Fibroblast of skin of right quadriceps (primary cell): Measurements from ENCODE around the gene TMCC2.
"Not testable (repeated sequence)": the region's sequence is repeated elsewhere in the genome, so short reads cannot be mapped to it uniquely, and the experiment has no call there.

Source experiments
- DNase-seq: peaks from one replicate; pipeline ENCODE4 v3.0.0-alpha.2; 2013

The TMCC2 gene

DNA sequence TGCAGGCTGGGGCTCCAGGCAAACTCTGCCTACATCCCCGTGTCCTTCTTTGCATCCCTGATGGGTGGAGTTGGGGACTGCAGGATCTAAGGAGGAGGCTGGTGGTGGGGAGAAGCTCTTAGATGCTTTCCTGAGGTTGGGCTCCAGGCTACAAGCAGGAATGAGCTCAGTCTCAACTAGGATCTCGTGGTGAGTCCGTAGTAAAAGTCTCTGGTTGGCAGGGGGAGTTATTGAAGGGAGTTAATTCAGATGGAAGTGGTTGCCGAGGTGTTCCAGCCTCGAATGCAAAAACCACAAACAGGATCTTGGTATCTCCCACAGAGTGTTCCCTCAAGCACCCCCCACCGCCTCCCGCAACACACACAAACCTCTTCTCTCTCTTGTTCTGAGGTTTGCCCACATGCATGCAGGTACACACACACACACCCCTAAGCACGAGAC lies 35.0 kb downstream of the TMCC2 start:
- peak; percentile 57 for DNase-seq

DNA sequence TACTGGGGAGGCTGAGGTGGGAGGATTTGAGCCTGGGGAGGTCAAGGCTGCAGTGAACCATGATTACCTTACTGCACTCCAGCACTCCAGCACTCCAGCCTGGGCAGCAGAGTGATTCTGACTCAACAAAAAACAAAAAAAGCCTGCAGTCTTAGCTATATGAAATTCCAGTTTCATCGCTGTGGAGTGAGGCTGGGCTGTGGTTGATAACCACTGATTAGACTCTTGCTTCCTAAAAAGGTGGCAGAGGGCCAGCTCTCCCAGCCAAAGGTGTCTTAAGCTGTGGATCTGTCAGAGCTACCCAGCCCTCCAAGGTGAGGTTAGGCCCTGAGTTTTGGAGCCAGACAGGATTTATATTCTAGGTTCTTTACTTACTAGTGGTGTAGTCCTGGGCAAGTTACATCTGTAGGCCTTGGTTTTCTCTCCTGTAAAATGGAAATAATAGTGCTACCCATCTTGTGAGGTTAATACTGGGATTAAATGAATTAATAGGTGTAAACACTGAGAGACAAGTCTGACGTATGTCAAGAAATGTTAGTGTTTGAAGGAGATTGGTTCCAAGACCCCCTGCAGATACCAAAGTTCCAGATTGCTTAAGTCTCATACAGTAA lies 35.9 kb downstream of the TMCC2 start:
- DNase-seq, result peak; percentile 58

DNA sequence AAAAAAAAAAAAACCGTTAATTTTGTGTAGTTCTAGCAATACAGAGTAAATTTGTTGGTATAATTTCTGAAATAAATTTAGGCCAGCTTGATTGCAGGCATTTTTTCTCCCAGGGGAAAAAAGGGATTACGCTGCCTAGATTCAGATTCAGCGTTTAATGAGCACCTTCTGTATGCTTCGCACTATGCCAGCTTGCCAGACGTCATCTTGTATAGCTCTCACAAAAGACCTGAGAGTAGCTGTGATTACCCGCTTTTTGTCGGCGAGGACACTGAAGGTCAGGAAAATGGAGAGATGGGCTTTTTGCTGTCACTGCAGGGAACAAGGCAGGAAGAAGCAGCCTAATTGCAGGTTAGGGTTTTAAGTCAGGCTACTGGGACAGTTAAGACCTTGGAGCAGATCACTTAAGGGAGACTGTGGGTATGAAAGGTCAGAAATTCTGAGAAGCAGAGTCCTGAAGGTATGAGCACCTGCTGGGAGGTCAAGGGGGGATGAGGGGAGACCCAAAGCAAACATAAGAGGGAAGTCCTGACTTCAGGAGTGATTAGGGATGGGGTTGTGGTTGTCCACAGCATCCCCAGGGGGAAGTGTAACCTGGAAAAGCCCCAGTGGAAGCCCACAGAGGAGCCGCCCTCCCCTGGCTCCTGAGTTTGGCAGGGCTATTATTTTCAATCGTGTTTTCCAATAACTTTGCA lies 39.0 kb downstream of the TMCC2 start:
- DNase-seq, result no peak

DNA sequence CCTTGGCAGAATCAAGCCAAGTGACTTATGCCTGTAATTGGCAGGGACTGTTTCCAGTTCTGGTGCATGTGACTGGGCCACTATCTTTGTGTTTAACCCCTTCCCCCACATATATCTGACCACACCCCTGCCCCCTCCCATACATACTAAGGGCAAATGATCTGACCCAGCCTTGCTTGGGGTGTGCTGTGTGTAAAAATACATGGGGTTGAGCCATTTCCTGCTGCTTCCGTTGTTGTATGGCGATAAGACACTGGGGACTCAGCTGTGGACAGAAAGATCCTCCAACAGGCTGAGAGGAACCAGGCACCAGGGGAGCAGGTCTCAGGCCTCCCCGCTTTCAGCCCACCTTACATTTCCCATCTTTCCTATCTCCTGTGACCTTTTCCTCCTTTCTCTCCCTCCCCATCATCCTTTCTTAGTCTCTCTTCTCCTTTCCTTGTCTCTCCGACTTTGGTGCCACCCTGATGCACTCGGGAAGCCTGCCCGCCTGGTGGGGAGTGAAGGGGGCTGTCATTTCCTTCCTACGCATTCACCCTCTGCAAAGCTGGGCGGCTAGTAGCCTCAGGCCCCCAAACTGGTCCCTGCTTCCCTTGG lies 39.7 kb downstream of the TMCC2 start:
- no peak for DNase-seq

DNA sequence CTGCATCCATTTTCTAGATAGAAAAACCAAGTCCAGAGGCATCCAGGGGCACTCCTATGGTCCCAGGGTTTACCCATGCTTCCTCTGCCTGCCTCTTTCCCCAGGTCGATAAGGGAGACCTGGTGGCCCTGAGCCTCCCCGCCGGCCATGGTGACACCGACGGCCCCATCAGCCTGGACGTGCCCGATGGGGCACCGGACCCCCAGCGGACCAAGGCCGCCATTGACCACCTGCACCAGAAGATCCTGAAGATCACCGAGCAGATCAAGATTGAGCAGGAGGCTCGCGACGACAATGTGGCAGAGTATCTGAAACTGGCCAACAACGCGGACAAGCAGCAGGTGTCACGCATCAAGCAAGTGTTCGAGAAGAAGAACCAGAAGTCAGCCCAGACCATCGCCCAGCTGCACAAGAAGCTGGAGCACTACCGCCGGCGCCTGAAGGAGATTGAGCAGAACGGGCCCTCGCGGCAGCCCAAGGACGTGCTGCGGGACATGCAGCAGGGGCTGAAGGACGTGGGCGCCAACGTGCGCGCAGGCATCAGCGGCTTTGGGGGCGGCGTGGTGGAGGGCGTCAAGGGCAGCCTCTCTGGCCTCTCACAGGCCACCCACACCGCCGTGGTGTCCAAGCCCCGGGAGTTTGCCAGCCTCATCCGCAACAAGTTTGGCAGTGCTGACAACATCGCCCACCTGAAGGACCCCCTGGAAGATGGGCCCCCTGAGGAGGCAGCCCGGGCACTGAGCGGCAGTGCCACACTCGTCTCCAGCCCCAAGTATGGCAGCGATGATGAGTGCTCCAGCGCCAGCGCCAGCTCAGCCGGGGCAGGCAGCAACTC lies 41.3 kb downstream of the TMCC2 start:
- DNase-seq, result no peak

DNA sequence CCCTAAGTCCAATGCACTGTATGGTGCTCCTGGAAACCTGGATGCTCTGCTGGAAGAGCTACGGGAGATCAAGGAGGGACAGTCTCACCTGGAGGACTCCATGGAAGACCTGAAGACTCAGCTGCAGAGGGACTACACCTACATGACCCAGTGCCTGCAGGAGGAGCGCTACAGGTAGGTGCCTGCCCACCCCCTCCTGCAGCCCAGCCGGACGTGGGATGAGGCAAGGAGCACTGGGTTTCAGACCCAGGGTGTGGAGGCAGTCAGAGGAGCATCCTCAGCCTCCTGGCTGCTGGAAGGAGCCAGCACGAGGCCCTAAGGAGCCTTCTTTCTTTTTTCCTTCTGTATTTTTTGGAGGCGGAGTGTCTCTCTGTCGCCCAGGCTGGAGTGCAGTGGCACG lies 42.0 kb downstream of the TMCC2 start:
- no peak for DNase-seq

DNA sequence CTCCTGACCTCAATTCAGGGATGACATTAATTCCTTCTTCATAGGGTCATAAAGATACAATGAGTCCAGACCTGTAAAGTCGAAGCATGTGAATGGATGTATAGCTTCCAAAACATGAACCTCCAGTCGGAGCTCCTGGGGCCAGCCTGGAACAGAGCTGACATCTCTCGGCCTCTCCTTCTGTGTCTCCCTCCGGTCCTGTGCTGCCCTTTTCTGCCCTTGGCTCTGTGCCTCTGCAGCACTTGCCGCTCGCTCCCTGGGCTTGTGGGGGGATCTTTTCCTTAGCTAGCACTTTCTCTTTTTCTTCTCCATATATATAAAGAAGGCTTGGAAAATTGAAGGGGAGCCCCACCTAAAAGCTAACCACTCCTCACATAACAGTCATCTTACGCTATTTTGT lies 42.5 kb downstream of the TMCC2 start:
- no peak for DNase-seq

DNA sequence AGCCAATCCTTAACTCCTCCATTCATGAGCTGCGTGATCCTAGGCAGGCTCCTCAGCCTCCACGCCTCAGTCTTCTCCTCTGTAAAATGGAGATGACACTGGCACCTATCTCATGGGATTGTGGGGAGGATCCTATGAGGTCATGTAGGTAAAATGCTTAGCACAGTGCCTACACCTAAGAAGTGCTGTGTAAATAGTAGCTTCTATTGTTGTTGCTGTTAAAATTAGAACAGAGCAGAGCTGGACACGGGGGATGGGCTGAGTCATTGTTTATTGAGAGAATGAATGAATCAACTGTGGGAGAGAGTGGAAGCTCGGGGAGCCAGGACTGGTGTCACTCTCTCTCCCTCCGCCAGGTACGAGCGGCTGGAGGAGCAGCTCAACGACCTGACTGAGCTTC lies 43.0 kb downstream of the TMCC2 start:
- DNase-seq, result peak; percentile 33

DNA sequence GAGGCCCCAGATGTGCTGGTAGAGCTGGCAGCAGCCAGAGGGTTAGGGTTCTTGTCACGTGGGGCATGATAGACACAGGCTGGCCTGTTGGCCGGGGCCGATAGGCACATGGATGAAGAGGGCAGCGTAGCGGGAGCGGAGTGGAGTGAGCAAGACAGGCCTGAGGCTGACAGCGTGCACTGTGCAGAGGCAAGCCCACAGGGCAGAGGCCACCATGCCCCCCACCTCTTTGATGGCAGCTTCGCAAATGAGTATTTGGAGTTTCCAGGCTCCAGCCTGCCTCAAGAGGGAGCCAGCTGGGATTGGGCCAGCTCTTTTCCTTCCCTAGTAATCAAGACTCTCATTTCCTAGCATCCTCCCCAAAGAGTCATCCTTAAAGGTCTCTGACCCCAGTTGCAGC lies 43.5 kb downstream of the TMCC2 start:
- no peak for DNase-seq

DNA sequence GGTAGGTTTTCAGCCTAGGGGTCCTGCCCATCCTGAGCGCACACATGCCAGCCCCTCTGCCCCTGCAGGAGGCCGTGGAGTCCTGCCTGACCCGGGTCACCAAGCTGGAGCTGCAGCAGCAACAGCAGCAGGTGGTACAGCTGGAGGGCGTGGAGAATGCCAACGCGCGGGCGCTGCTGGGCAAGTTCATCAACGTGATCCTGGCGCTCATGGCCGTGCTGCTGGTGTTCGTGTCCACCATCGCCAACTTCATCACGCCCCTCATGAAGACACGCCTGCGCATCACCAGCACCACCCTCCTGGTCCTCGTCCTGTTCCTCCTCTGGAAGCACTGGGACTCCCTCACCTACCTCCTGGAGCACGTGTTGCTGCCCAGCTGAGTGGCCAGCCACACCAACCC lies 44.0 kb downstream of the TMCC2 start:
- DNase-seq, result no peak

DNA sequence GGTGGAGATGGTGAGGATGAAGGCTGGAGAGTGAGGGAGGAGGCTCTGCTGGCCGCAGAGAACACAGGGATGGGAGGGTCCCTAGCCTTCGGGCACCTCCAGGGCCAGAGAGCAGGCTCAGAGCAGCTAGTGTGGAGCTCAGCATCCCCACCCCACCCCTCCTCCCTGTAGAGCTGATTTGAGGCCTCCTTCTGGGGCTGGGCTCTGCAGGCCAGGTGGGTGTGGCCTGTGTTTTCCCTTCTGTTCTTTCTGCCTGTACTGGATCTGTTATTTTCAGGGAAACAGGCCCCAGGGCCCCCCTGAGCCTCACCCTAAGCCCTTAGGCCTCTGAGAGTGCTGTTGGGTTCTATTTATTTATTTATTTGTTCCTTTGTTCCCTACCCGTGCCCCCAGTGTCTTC lies 44.8 kb downstream of the TMCC2 start:
- no peak for DNase-seq

DNA sequence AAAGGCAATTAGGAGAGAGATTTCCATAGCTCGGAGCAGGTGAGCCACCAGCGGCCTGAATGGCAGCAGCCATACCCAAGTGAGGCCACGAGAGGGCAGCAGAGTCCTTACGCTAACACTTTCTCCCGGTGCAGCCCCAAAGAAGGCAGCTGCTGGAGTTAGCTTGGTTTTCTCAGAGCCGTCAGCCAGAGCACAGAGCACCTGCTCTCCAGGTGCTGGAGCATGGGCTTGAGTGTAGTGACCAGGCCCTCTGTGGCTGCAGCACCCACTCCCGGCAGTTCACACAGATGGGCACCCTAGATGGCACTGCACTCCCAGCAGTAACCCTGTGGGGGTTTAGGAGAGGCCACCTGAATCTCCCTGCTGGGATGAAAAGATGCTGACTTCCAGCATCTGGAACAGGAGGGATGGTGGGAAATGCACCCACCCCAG lies 45.8 kb downstream of the TMCC2 start:
- DNase-seq, result peak; percentile 57

DNA sequence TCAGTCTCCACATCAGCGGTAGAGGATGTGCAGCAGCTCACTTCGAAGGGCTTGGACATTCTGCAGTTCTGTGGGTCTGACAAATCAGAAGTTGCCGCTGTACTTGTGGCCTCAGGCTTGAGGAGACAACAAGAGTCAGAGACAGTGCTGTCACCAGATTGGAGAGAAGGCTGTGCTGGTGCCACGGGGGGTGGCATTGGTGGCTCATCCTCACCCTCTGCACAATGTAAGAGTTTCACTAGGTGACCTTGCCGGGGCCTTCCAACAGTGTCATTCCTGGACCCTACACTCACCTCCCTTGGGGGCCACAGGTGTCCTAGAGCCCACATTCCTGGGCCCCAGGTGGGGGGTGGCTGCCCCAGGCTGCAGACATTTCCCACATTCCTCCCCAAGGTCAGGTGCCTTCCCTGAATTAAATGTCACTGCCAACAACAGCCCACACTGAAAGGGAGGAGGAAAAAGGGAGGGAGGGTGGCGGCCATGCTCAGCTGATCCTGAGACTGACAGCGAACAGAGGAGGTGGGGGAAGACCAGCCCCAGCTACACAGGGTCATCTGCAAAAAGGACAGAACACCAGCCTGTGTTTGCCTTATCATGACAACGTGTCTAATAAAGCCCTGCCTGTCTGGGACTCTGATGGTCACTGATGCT lies 46.4 kb downstream of the TMCC2 start:
- DNase-seq, result no peak

DNA sequence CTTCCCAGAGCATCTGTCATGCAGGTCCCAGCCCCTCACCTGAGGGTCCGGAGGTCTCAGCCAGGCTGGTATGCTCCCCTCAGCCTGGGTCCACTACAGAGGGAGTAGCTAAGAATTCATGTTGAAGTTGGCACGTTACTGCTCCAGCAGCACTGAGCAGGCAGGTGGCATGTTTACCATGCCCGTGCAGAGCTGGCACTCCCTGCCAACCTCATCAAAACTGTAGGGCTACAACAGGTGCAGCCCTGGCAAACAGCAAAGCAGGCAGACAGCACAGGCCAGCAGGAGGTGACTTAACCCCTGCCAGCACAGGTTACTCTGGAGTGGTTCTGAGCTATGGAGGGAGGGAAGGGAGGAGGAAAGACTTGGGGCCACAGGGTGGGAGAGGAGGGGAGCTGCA lies 47.4 kb downstream of the TMCC2 start:
- DNase-seq, result no peak

DNA sequence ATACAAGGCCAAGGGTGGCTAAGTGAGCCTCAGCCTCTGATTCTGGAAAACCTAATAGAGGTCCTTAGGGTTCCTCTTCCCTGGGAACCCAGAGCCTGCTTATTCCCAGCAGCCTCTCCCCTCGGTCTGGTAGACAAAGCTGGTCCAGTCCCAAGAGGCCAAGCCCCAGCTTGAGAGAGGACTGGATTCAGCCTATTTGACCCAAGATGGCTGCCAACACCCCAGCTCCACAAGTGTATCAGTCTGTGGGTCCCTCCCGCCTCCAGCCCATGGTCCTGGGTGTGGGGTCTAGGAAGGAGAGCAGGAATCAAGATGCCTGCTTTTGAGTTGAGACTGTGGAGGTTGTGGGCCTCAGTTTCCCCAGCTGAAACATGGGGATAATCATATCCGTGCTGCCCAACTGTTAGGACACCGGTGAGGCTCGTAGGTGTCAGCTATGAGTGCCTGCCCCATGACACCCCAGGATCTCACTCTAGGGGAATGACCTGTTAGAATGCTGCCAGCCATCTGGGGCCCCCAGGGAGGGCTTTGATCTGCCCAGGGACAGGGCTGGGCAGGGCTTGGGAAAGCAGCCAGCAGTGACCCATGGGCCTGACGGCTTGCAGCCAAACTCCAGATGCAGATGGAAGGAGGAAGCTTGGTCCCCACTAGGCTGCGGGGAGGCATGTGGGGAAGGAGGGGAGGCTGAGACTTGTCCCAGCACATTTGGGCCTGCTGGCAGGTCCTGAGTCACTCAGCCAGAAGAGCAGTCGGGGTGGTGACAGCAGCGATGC lies 48.4 kb downstream of the TMCC2 start:
- no peak for DNase-seq

DNA sequence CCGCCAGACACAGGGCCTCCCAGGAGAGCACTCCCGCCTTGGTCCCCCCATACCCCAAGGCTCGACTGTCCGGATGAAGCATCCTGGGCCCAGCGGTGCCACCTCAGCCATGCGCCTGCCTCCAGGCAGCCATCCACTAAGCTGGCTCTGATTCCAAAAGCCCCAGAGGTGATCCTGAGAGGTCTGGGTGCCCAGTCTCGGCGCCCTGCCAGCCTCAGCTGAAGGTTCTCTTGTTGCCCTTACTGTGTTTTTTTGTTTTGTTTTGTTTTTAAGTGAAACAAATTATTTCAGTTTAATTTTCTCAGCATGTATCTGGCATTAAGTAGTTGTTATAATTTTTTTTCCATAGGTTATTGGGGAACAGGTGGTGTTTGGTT lies 48.9 kb downstream of the TMCC2 start:
- no peak for DNase-seq

DNA sequence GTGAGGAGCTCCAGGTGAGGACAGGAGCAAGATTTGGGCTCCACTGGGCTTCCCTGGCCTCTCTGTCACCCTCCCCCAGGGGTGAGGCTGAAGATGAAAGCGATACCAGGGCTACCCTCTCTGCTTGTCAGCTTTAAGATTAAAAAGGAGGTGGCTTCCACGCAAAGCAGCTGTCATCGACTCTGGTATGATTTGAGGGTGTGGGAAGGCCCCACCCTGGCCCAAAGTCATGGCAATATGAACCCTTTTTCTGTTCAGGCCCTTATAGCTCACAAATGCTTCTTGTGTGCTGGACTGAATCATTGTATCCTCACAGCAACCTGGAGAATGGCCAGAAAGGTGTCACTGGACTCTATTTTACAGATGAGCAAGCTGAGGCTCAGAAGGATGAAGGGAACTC lies 52.2 kb downstream of the TMCC2 start:
- no peak for DNase-seq

DNA sequence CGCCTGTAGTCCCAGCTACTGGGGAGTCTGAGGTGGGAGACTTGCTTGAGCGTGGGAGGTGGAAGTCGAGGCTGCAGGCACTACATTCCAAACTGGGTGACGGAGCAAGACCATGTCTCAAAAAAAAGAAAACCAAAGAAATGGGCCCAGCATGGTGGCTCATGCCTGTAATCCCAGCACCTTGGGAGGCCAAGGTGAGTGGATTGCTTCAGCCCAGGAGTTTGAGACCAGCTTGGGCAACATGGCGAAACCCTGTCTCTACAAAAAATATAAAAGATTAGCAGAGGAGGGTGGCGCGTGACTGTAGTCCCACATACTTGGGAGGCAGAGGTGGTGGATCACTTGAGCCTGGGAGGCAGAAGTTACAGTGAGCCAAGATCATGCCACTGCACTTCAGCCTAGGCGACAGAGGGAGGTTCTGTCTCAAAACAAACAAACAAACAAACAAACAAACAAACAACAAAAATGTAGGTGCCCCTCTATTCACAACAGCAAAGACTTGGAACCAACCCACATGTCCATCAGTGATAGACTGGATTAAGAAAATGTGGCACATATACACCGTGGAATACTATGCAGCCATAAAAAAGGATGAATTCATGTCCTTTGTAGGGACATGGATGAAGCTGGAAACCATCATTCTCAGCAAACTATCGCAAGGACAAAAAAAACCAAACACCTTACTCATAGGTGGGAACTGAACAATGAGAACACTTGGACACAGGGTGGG lies 53.1 kb downstream of the TMCC2 start:
- DNase-seq, result not testable (repeated sequence)

DNA sequence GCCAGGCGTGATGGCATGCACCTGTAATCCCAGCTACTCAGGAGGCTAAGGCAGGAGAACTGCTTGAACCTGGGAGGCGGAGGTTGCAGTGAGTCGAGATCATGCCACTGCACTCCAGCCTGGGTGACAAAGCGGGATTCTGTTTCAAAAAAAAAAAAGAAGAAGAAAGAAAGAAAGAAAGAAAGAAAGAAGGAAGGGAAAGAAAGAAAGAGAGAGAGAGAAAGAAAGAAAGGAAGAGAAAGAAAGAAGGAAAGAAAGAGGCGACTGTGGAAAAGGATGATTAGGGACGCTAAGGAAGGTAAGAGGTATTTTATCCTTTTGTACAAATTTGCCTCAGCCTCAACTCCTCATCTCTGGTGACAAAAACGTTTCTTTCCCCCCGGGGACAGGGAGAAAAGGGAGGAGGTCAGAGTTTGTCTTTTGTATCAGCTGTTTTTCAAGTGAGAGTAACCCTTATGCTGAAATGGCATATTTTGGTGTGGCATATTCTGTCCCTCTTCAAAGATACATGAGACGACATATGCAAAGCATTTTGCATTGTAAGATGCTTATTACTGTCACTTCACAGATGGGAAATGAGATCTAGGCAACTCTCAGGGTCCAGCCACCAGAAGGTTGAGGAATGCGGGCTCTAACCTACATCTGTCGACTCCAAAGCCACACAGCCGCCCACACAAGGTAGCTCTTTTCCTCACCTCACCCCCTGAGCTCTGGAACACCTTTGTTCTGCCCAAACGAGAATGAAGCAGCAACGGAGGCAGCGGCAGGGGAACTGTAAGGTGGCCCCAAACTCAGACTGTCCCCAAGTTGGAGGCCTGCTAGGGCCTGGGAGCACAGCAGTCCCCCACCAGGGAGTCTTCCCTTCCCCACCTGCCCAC lies 55.8 kb downstream of the TMCC2 start:
- no peak for DNase-seq

DNA sequence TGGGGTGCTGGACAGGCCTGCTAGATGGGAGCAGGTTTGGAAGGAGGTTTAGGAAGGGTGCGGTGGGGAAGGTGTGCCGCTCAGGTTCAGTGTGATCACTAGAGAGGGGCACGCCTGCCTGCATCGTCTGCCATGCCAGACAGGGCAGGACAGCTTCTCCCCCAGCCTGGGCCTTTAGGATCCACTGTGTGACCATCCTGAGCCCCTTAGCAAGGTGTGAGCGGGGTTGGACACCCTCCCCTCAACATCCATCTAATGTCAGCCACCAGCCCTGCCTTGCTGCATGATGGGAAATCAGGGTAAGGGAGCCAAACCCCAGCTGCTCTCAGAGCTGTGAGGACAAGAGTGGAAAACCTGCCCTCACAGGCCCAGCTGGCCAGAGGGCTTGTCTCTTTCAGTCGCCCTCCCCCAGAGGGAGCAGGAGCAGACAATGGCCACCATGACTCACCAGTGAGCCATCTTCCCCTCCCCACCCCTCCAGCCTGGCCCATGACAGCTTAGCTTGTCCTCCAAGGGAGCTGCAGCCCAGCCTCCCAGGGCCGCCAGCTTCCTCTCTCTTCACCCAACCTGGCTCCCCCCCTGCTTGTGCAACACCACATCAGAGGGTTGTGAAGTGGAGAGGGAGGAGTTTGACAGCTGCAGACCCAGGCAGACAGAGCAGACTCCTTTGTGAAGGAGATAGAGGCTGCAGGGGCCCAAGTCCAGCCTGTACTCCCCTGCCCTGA lies 56.8 kb downstream of the TMCC2 start:
- DNase-seq, result peak; percentile 98
